Neural progenitor cell (in vitro differentiated cells): ENCODE measurements around the gene GPC4.

Experiments
- CTCF ChIP-seq: fragments of 200-600 bp; sonication (generic); IDR thresholded peaks from 2 replicates; pipeline ENCODE4 v1.5.1; 2017; ENCODE audit warnings: antibody characterized with exemption, mild to moderate bottlenecking
- EZH2 ChIP-seq: fragments of 200-600 bp; sonication (generic); IDR thresholded peaks from 2 replicates; pipeline ENCODE4 v1.6.1; 2017; ENCODE audit warnings: antibody characterized with exemption, mild to moderate bottlenecking, moderate library complexity
- EZH2phosphoT487 ChIP-seq: fragments of 200-600 bp; sonication (generic); IDR thresholded peaks from 2 replicates; pipeline ENCODE4 v1.6.1; 2017; ENCODE audit warnings: antibody characterized with exemption

- TF ChIP-seq CTCF, result no peak
- TF ChIP-seq EZH2phosphoT487, result no peak
- TF ChIP-seq EZH2, result no peak
Measured at GRCh38 chrX:133269168-133269567, 146.1 kb downstream of the GPC4 start.
